Gastrocnemius medialis (tissue), 4 donors: ENCODE results near the gene PTPRN2.

Experiments used
- CTCF ChIP-seq, 5 experiments: fragments of 450-650 bp in 3 of 5; fragments of 200-600 bp in 2 of 5; sonication (generic) in 2 of 5; IDR thresholded peaks in 4 of 5; conservative IDR thresholded peaks in 1 of 5; 1 replicate in 4 of 5; 2 replicates in 1 of 5; pipeline ENCODE4 v1.5.1; 2016 to 2019; ENCODE audit warnings: antibody characterized with exemption in 5 of 5, mild to moderate bottlenecking in 3 of 5, moderate library complexity in 3 of 5
- POLR2A ChIP-seq, 2 donors: fragments of 450-650 bp; IDR thresholded peaks; one replicate each; pipeline ENCODE4 v1.6.1; 2017; ENCODE audit warnings: antibody characterized with exemption in 2 of 2, mild to moderate bottlenecking in 2 of 2, moderate library complexity in 2 of 2

- no peak for TF ChIP-seq POLR2A (IDR thresholded peaks at IDR 0.05)
- TF ChIP-seq CTCF (IDR thresholded peaks at IDR 0.05 in 4 of 5, conservative IDR thresholded peaks at IDR 0.05 in 1 of 5): no peak
Measured at GRCh38 chr7:157612009-157612663, 975.5 kb downstream of the PTPRN2 start.
